Sigmoid colon (tissue), 4 donors: ENCODE results near the gene ZNF101.

Source experiments
- EP300 ChIP-seq, 4 donors: sonication (generic); formaldehyde crosslinking; IDR thresholded peaks; one replicate each; pipeline ENCODE4 v1.6.1; 2017; ENCODE audit warnings: antibody characterized with exemption in 4 of 4
- POLR2A ChIP-seq, 2 donors: fragments of 450-650 bp; IDR thresholded peaks; one replicate each; pipeline ENCODE4 v1.6.1; 2016; ENCODE audit warnings: antibody characterized with exemption in 2 of 2, mild to moderate bottlenecking in 2 of 2, moderate library complexity in 2 of 2
- POLR2AphosphoS5 ChIP-seq, 4 donors: sonication (generic); formaldehyde crosslinking; IDR thresholded peaks; one replicate each; pipeline ENCODE4 v1.6.1; 2017; ENCODE audit warnings: antibody characterized with exemption in 4 of 4
- TF ChIP-seq, protein P1 (sequence below), 4 experiments: fragments of 450-650 bp in 3 of 4; fragments of 200-600 bp in 1 of 4; IDR thresholded peaks; one replicate each; pipeline ENCODE4 v1.5.1; 2016 to 2019; ENCODE audit warnings: antibody characterized with exemption in 4 of 4, mild to moderate bottlenecking in 3 of 4, moderate library complexity in 2 of 4

DNA sequence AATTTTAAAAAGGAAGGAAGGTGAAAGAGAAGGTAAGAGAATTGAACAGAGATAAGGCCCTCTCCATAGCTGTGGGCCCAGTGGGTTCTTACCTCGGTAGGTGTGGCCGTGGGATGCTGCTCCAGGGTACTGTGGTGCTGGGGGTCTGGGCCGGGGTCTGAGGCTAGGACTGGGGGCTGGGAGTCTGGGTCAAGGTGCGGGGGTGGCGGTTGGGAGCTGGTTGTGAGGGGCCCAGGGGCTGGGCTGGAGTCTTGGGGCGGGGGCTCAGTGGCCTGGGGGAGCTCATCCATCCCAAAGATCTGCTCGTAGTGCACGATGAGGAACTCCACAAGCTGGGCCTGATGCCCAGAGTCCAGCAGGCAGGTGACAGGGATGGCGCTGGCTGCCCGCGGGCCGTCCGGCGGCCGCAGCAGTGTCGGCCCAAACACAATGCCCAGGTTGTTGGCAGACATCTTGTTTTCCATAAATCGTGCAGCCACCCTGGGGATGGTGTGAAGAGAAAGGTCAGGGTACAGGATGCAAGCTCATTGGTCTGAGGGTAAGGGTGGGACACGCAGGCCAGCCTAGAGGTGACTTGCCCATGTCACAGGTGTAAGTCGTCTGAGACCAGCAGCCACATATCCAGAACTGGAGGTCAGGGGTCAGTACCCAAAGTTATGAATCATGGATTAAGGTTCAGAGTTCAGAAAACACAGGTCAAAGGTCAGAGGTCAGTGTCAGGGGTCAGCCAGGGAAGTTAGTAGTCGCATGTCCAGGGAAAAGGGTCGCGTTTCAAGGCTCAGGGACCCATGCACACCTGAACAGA, 34.7 kb upstream of the ZNF101 start:
- TF ChIP-seq, protein P1, sequence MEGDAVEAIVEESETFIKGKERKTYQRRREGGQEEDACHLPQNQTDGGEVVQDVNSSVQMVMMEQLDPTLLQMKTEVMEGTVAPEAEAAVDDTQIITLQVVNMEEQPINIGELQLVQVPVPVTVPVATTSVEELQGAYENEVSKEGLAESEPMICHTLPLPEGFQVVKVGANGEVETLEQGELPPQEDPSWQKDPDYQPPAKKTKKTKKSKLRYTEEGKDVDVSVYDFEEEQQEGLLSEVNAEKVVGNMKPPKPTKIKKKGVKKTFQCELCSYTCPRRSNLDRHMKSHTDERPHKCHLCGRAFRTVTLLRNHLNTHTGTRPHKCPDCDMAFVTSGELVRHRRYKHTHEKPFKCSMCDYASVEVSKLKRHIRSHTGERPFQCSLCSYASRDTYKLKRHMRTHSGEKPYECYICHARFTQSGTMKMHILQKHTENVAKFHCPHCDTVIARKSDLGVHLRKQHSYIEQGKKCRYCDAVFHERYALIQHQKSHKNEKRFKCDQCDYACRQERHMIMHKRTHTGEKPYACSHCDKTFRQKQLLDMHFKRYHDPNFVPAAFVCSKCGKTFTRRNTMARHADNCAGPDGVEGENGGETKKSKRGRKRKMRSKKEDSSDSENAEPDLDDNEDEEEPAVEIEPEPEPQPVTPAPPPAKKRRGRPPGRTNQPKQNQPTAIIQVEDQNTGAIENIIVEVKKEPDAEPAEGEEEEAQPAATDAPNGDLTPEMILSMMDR (IDR thresholded peaks at IDR 0.05): no peak
- no peak for TF ChIP-seq POLR2A (IDR thresholded peaks at IDR 0.05)
- TF ChIP-seq EP300 (IDR thresholded peaks at IDR 0.05): no peak
- no peak for TF ChIP-seq POLR2AphosphoS5 (IDR thresholded peaks at IDR 0.05)
